DND-41 (cell line): ENCODE data around the gene MSMB.

ENCODE experiments used
- CTCF ChIP-seq: IDR thresholded peaks from 2 replicates; pipeline ENCODE4 v1.5.1; 2012; ENCODE audit warnings: borderline replicate concordance, low read length, moderate library complexity, mild to moderate bottlenecking; ENCODE audit not compliant: poor library complexity, severe bottlenecking; ENCODE audit errors: extremely low read depth
- EZH2 ChIP-seq: IDR thresholded peaks from 3 replicates; pipeline ENCODE4 v1.6.1; 2012; ENCODE audit warnings: borderline replicate concordance, low read depth, mild to moderate bottlenecking, moderate library complexity, low read length, inconsistent platforms; ENCODE audit not compliant: severe bottlenecking

GRCh38 chr10:46080886-46081285 lies 34.8 kb upstream of the MSMB start:
- TF ChIP-seq CTCF: no peak
- TF ChIP-seq EZH2: no peak
